ENCODE results near the gene VGLL4. TPM values are rescaled to one million over a fixed set of nuclear protein-coding genes. Genes with fewer than 3 reads are reported as not detected.

The VGLL4 gene
- total and polyA plus RNA-seq, 2 of the 4 experiments (the other 2 are of a cell fraction) = 26.2 to 35.4 TPM

DNA sequence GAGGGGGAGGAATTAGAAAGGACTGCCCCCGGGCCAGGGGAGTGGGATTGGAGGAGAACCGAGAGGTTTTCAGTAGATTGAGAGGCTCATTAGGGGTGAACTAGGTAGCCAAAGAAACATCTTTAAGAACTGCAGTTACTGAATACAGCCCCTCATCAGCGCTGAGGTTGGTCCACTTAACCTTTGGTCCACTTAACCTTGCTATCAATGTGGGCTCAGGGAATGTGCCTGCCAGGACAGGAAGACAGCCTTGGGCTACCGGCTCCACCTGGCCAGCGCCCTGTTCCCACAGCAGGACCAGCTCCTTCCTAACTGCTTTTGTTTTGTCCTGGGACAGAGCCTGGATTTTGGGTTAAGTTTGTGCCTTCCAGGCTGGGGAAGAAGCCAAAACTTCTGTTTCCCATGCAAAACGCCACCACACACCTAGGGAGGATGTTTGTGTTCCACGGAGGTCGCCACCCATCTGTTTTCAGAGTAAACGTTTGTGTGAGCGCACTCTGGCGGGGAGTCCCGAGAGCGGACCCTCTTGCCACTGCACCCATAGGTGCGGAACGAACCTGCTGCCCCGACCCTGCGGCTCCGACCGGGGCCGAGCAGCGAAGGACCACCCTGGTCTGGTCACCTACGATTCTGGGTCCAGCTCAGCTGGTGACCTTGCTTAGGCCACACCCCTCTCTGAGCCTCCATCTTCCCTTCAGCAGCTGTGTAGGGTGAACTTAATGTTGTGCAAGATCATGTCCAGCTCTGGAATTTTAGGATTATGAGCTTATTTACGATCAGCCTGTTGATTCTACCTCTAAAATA, 107.4 kb downstream of the VGLL4 start:
- H3K4me2 ChIP-seq (ENCODE audit: low read depth, low read length) = no peak overlapping the region
- H2AK9ac ChIP-seq (replicated peaks; ENCODE audit: low read depth, low read length, poor library complexity) = no peak overlapping the region
- intact Hi-C loops (cut with micrococcal nuclease) = no loop called here

More for the DNA sequence above, 107.4 kb downstream of the VGLL4 start:
- no peak overlapping the region for H2BK5ac ChIP-seq (ENCODE audit: low read depth, low read length, poor library complexity, severe bottlenecking)
- H2BK120ac ChIP-seq (ENCODE audit: low read depth, low read length) = no peak overlapping the region
- H2AFZ ChIP-seq (replicated peaks; ENCODE audit: low read length, poor library complexity) = no peak overlapping the region
- no peak overlapping the region for H2AK5ac ChIP-seq (ENCODE audit: low read depth, low read length)
- ChIA-PET POLR2A (ENCODE audit: unreplicated experiment) (no interaction called here), CTCF (no interaction called here)
- 88% methylated on average over 3 of the region's 23 CpGs; no CpG with 5 or more reads in 1 of the 2 experiments for WGBS, 2 experiments (ENCODE audit: extremely low coverage in 2 of 2, insufficient read length in 1 of 2)
- H3K4me1 ChIP-seq (ENCODE audit: control insufficient read depth, insufficient read depth, low read length) = peaks cover 12% of the 10 kb centered on the region
- no peaks in the 10 kb centered on the region for H3K27me3 ChIP-seq (ENCODE audit: control insufficient read depth, insufficient read depth, low read length)
- H3K79me1 ChIP-seq (ENCODE audit: low read depth in 1 of 2, low read length in 2 of 2) = peaks cover 14 to 15% of the 10 kb centered on the region in 2 experiments
- H4K91ac ChIP-seq (ENCODE audit: insufficient read depth, low read depth, low read length) = no peak overlapping the region; the same call in 1 of the 2 replicates
- H3K14ac ChIP-seq (replicated peaks; ENCODE audit: low read depth, low read length) = no peak overlapping the region
- no peak overlapping the region for H3K27ac ChIP-seq (ENCODE audit: insufficient read depth, low read length)
- dilution Hi-C loops (cut with HindIII; ENCODE audit: low sequenced_read_pairs, unreplicated experiment) (no loop called here), in situ Hi-C loops (cut with MboI; ENCODE audit: low sequenced_read_pairs) (no loop called here)
- no peak overlapping the region for H3K4me3 ChIP-seq (ENCODE audit: insufficient read depth, low read depth, low read length)
- no peak overlapping the region for H3K4ac ChIP-seq (ENCODE audit: low read depth, low read length)
- no peak overlapping the region for H2BK15ac ChIP-seq (ENCODE audit: low read depth, low read length)
- no peak overlapping the region for H3K23ac ChIP-seq (ENCODE audit: low read depth, low read length)
- no peaks in the 10 kb centered on the region for H3K9me3 ChIP-seq (ENCODE audit: control insufficient read depth, insufficient read depth, low read length)
- H3K56ac ChIP-seq (ENCODE audit: extremely low read depth, insufficient read depth, low read length) = no peak overlapping the region
- H3K9ac ChIP-seq (ENCODE audit: low read depth, low read length) = no peak overlapping the region
- no peak overlapping the region for H4K5ac ChIP-seq (ENCODE audit: low read depth, low read length)
- BruUV-seq (replicated peaks) = no TSS peak
- no peaks in the 10 kb centered on the region for H3K36me3 ChIP-seq (ENCODE audit: control insufficient read depth, insufficient read depth, low read length)
- H4K8ac ChIP-seq (ENCODE audit: low read depth in 2 of 2, low read length in 2 of 2) = no peak overlapping the region
- H2BK20ac ChIP-seq (ENCODE audit: low read depth, low read length) = no peak overlapping the region
- no peak overlapping the region for H3K18ac ChIP-seq (ENCODE audit: low read depth, low read length)
- no peaks in the 10 kb centered on the region for H4K20me1 ChIP-seq (ENCODE audit: insufficient read depth, low read length)
- TF ChIP-seq, protein P1, sequence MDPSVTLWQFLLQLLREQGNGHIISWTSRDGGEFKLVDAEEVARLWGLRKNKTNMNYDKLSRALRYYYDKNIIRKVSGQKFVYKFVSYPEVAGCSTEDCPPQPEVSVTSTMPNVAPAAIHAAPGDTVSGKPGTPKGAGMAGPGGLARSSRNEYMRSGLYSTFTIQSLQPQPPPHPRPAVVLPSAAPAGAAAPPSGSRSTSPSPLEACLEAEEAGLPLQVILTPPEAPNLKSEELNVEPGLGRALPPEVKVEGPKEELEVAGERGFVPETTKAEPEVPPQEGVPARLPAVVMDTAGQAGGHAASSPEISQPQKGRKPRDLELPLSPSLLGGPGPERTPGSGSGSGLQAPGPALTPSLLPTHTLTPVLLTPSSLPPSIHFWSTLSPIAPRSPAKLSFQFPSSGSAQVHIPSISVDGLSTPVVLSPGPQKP (IDR thresholded peaks at IDR 0.05; ENCODE audit: borderline replicate concordance, low read depth, low read length) = no peak
- TF ChIP-seq RCOR1 (IDR thresholded peaks at IDR 0.05; ENCODE audit: insufficient replicate concordance, low read length) (no peak), RFX5 (IDR thresholded peaks at IDR 0.05; ENCODE audit: low read depth, low read length) (no peak), CHD1 (IDR thresholded peaks at IDR 0.05; ENCODE audit: low read depth, low read length) (no peak), CEBPB (IDR thresholded peaks at IDR 0.05; ENCODE audit: low read depth, low read length) (0 out of 2 replicates have a peak, but pooled peaks have one; percentile 3)
- ATAC-seq (ENCODE audit: low read depth) (no peak), DNase-seq (no peak)
- H3K9me1 ChIP-seq (ENCODE audit: insufficient read depth, low read length) = peaks cover 12% of the 10 kb centered on the region

Measured in IMR-90 (cell line).